ENCODE measurements around the gene TEX264.

DNA sequence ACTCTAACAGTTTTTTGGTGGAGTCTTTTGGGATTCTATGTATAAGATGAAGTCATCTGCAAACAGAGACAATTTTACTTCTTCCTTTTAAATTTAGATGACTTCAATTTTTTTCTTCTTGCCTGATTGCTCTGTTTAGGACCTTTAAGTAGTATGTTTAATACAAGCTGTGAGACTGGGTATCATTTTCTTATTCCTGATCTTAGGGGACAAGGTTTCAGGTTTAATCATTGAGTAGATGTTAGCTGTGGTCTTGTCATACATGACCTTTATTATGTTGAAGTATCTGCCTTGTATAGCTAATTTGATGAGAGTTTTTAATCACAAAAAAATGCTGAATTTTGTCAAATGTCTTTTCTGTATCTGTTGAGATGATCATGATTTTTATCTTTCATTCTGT, 56.4 kb downstream of the TEX264 start:
- TF ChIP-seq PAX5 (IDR thresholded peaks at IDR 0.05; ENCODE audit: insufficient read depth, low read length, severe bottlenecking) (no peak), POLR2AphosphoS5 (IDR thresholded peaks at IDR 0.05; ENCODE audit: low read depth, low read length) (no peak), POLR2A (IDR thresholded peaks at IDR 0.05; ENCODE audit: low read depth, low read length) (no peak)

All from GM12891 (cell line).